ENCODE data around the gene ABCB10.
A peak's percentile ranks its signal among the peaks of the same experiment; 100 is the strongest.

GRCh38 chr1:229578168-229579058, 19.9 kb upstream of the ABCB10 start:
- TF ChIP-seq CTCF (optimal IDR thresholded peaks at IDR 0.05 in 1 of 3, IDR thresholded peaks at IDR 0.05 in 1 of 3, conservative IDR thresholded peaks at IDR 0.05 in 1 of 3; ENCODE audit: extremely low read depth in 1 of 3, insufficient read depth in 2 of 3, low read length in 3 of 3) = peak in 1 of 3 experiments; percentile 25
- no peak for TF ChIP-seq EZH2 (IDR thresholded peaks at IDR 0.05; ENCODE audit: low read length)

Measured in keratinocyte (primary cell).